ENCODE measurements around the gene TMEM95.

DNA sequence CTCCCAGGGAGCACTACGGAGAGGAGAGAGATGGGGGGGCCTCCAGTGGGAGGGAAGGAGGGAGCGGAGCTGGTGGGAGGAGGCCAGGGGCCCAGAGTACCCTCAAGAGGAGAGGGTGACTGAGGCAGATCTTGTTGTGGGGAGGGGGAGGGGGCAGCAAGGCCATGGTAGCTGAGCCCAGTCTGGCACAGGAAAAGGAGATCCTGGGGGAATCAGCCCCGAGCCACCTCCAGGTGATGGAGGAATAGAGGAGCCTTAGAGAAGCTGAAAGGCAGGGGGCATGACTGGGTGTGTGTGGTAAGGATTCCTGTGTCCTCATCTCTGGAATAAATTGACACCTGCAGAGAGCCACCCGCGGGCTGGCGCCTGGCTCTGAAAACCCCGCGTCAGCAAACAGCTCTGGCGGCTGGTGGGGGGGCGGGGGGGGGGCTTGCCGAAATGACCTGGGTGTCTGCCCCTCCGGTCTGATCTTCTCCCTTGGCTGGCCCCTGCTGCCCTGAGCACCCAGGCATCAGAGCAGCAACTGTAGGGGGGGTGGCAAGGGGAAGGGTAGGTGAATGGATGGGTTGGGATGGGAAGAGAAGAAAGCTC is 51.4 kb downstream of the TMEM95 start:
- TF ChIP-seq POLR2AphosphoS5 (IDR thresholded peaks at IDR 0.05; ENCODE audit: low read depth, low read length) (no peak), POLR2A (IDR thresholded peaks at IDR 0.05; ENCODE audit: low read depth, low read length) (no peak)

Data from GM12892 (cell line).